Loucy (cell line): ENCODE data around the gene TPCN1.

Experiments used
- H2AFZ ChIP-seq: fragments of 200-600 bp; sonication (generic); 2 replicates; pipeline ENCODE4 v1.6.0; 2016; ENCODE audit warnings: antibody characterized with exemption, mild to moderate bottlenecking, low read length, moderate library complexity
- H3F3A ChIP-seq: fragments of 200-600 bp; 2 replicates; pipeline ENCODE4 v1.6.0; 2016; ENCODE audit warnings: antibody characterized with exemption, low read depth, mild to moderate bottlenecking
- H3K27me3 ChIP-seq: fragments of 200-600 bp; sonication (generic); 2 replicates; pipeline ENCODE4 v1.6.1; 2014; ENCODE audit warnings: low read length, mild to moderate bottlenecking; ENCODE audit not compliant: insufficient read depth, poor library complexity, severe bottlenecking
- H3K36me3 ChIP-seq: fragments of 200-600 bp; sonication (generic); 2 replicates; pipeline ENCODE4 v1.6.1; 2016; ENCODE audit warnings: low read length; ENCODE audit not compliant: insufficient read depth
- H3K4me1 ChIP-seq: fragments of 200-600 bp; sonication (generic); 2 replicates; pipeline ENCODE4 v1.5.1; 2014; ENCODE audit warnings: low read length, mild to moderate bottlenecking; ENCODE audit not compliant: insufficient read depth, poor library complexity, severe bottlenecking
- H3K4me2 ChIP-seq: fragments of 200-600 bp; sonication (generic); 2 replicates; pipeline ENCODE4 v1.6.0; 2014; ENCODE audit warnings: antibody characterized with exemption, low read length, low read depth, mild to moderate bottlenecking; ENCODE audit not compliant: poor library complexity, severe bottlenecking
- H3K4me3 ChIP-seq: fragments of 200-600 bp; sonication (generic); 2 replicates; pipeline ENCODE4 v1.5.1; 2014; ENCODE audit warnings: low read length, mild to moderate bottlenecking, mixed read lengths; ENCODE audit not compliant: poor library complexity, severe bottlenecking
- H3K79me2 ChIP-seq: fragments of 200-600 bp; sonication (generic); 2 replicates; pipeline ENCODE4 v1.6.1; 2014; ENCODE audit warnings: low read length; ENCODE audit not compliant: insufficient read depth
- H3K9ac ChIP-seq: fragments of 200-600 bp; sonication (generic); 2 replicates; pipeline ENCODE4 v1.6.0; 2014; ENCODE audit warnings: mild to moderate bottlenecking, low read depth, low read length, moderate library complexity; ENCODE audit not compliant: poor library complexity, severe bottlenecking
- H3K9me2 ChIP-seq: fragments of 200-600 bp; sonication (generic); replicated peaks from 2 replicates; pipeline ENCODE4 v1.6.1; 2016; ENCODE audit warnings: low read depth, low read length, mixed read lengths
- H3K9me3 ChIP-seq: fragments of 200-600 bp; sonication (generic); 2 replicates; pipeline ENCODE4 v1.6.1; 2014; ENCODE audit warnings: mild to moderate bottlenecking, antibody characterized with exemption, low read length, low read depth; ENCODE audit not compliant: insufficient read depth
- H4K20me1 ChIP-seq: fragments of 200-600 bp; sonication (generic); 2 replicates; pipeline ENCODE4 v1.6.0; 2014; ENCODE audit warnings: antibody characterized with exemption, low read length, mild to moderate bottlenecking; ENCODE audit not compliant: insufficient read depth, poor library complexity, severe bottlenecking
- CTCF ChIP-seq: fragments of 200-600 bp; sonication (generic); conservative IDR thresholded peaks from 2 replicates; pipeline ENCODE4 v1.5.1; 2014; ENCODE audit warnings: mild to moderate bottlenecking, antibody characterized with exemption, low read length
- EZH2phosphoT487 ChIP-seq: fragments of 200-600 bp; IDR thresholded peaks from 2 replicates; pipeline ENCODE4 v1.6.1; 2018; ENCODE audit warnings: antibody characterized with exemption, mild to moderate bottlenecking, moderate library complexity, borderline replicate concordance

TPCN1 gene

DNA sequence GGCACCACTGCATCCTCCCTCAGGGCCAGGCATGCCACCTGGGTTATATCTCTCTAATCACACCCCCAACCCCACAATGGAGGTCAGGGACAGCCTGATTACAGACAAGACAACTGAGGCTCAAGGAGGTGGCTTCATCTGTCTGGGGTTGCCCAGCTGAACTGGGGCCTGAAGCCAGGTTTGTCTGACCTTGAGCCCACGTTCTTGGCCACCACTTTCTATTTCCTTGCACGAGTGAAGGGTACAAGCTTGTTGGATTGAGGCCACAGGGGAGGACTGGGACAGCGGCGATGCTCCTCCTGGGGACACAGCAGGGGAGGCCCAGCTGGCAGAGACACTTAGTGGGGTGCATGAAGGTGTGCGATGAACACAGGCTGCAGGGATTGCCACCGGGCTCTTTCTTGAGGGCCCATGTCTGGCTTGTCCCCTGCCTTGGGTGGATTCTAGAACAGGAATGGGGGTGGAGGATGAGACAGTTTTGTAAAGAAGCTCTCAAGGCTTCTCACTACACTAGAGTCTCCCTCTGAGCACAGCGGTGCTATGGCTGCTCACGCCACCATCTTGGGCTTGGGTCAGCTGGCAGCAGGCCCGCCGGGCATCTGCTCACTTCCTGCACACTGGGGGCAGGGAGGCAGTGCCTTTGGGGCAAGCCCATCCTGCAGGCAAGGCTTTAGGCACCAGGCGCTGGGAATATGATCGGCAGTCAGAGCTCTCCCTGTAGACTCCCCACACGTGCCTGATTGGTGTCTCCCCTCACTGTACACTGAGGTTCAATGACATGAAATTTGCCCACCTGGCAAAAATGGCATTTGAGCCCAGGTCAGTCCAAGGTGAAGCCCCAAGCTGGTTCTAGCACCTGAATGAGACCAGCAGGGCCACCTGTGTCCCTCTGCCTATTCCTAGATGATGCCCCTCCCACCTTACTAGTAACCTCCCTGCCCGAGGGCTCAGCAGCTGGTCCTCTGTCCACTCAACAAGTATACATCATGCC lies 19.8 kb upstream of the TPCN1 start:
- no peaks in the 10 kb centered on the region for H4K20me1 ChIP-seq
- H3K4me3 ChIP-seq = no peak overlapping the region
- H3K27me3 ChIP-seq = no peaks in the 10 kb centered on the region
- no peaks in the 10 kb centered on the region for H3K9me3 ChIP-seq
- no peak overlapping the region for H3K9ac ChIP-seq
- H3F3A ChIP-seq = no peaks in the 10 kb centered on the region
- H3K4me2 ChIP-seq = no peak overlapping the region
- peaks cover 10% of the 10 kb centered on the region for H3K4me1 ChIP-seq
- H3K36me3 ChIP-seq = no peaks in the 10 kb centered on the region
- TF ChIP-seq CTCF (no peak), EZH2phosphoT487 (no peak)
- no peak overlapping the region for H2AFZ ChIP-seq
- no peaks in the 10 kb centered on the region for H3K79me2 ChIP-seq
- no peaks in the 10 kb centered on the region for H3K9me2 ChIP-seq

DNA sequence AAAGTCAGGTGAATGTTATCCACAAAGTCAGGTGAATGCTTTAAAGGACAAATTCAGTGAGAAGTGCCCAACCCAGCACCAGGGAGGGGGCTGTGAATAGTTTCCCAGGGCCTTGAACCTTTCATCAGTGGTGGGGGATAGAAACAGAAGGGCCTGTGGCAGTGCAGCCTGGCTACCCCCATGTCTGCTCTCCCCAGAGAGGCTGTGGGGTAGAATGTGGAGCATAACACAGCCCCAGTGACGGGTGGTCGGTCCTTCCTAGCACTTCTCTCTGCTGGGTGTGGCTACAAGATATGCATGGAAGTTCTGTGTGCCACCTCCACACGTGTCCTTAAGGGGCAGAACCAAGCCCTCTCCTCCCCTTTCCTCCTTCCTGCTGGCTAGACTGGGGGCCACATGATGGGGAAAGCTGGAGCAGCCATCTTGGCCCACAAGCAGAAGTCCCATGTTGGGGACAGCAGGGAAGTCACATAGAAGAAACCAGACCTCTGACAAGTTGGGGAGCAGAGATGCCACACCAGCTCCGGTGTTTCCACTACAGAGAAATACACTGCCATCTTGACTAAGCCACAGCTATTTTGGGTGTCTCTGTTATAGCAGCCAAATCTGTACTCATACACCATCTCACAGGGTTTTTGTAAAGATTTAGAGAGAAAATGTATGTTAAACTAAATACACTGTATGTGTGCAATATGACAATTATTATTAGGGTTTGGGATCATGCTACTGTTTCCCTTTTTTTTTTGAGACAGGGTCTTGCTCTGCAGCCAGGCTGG lies 18.8 kb upstream of the TPCN1 start:
- no peak overlapping the region for H3K9ac ChIP-seq
- no peaks in the 10 kb centered on the region for H4K20me1 ChIP-seq
- H3K4me1 ChIP-seq = peaks cover 20% of the 10 kb centered on the region
- H3K36me3 ChIP-seq = no peaks in the 10 kb centered on the region
- H3F3A ChIP-seq = no peaks in the 10 kb centered on the region
- TF ChIP-seq EZH2phosphoT487 (no peak), CTCF (no peak)
- H3K4me3 ChIP-seq = no peak overlapping the region
- H3K9me2 ChIP-seq = no peaks in the 10 kb centered on the region
- no peaks in the 10 kb centered on the region for H3K9me3 ChIP-seq
- no peak overlapping the region for H2AFZ ChIP-seq
- H3K27me3 ChIP-seq = no peaks in the 10 kb centered on the region
- no peaks in the 10 kb centered on the region for H3K79me2 ChIP-seq
- no peak overlapping the region for H3K4me2 ChIP-seq

DNA sequence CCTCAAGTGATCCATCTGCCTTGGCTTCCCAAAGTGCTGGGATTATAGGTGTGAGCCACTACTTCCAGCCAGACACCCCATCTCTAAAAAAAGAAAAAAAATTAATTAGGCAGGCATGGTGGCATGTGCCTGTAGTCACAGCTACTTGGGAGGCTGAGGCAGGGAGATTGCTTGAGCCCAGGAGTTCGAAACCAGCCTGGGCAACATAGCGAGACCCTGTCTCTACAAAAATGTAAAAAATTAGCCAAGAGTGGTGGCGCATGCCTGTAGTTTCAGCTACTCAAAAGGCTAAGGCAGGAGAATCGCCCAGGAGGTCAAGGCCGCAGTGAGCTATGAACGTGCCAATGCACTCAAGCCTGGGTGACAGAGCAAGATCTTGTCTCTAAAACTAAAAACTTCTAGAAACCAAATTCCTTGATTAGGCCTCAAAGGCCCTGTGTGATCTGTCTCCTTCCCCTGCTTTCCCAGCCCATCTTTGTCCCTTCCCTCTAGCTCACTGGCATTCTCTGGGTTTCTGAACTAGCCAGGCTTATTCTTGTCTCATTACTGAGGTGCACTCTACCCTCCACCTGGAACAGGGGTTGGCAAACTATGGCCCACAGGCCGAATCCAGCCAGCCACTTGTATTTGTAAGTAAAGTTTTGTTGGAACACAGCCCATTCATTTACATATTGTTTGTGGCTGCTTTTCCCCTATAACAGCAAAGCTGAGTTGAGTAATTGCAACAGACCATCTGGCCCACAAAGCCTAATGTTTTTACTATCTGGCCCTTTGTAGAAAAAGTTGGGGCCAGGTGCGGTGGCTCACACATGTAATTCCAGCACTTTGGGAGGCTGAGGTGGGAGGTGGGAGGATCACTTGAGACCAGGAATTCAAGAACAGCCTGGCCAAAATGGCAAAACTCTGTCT lies 17.2 kb upstream of the TPCN1 start:
- peak overlapping the region; percentile 51 for H2AFZ ChIP-seq
- H3K9ac ChIP-seq = no peak overlapping the region
- no peaks in the 10 kb centered on the region for H4K20me1 ChIP-seq
- no peaks in the 10 kb centered on the region for H3K9me3 ChIP-seq
- H3K79me2 ChIP-seq = no peaks in the 10 kb centered on the region
- no peaks in the 10 kb centered on the region for H3K36me3 ChIP-seq
- no peak overlapping the region for H3K4me3 ChIP-seq
- no peaks in the 10 kb centered on the region for H3K9me2 ChIP-seq
- H3F3A ChIP-seq = peaks cover 8% of the 10 kb centered on the region
- peaks cover 33% of the 10 kb centered on the region for H3K4me1 ChIP-seq
- no peak overlapping the region for H3K4me2 ChIP-seq
- no peaks in the 10 kb centered on the region for H3K27me3 ChIP-seq
- no peak for TF ChIP-seq EZH2phosphoT487
- TF ChIP-seq CTCF = no peak
